GM18507 (cell line): ENCODE results near the gene KCNS1.

Source experiments
- DNase-seq: peaks from one replicate; pipeline ENCODE4 v3.0.0; 2011; ENCODE audit warnings: low read depth; ENCODE audit not compliant: insufficient read length; ENCODE audit errors: extremely low spot score
- FAIRE-seq: peaks from 2 replicates; lab custom pipeline; 2011; peaks lifted over from hg19 to GRCh38; lab: Jason Lieb, UNC

KCNS1 gene

DNA sequence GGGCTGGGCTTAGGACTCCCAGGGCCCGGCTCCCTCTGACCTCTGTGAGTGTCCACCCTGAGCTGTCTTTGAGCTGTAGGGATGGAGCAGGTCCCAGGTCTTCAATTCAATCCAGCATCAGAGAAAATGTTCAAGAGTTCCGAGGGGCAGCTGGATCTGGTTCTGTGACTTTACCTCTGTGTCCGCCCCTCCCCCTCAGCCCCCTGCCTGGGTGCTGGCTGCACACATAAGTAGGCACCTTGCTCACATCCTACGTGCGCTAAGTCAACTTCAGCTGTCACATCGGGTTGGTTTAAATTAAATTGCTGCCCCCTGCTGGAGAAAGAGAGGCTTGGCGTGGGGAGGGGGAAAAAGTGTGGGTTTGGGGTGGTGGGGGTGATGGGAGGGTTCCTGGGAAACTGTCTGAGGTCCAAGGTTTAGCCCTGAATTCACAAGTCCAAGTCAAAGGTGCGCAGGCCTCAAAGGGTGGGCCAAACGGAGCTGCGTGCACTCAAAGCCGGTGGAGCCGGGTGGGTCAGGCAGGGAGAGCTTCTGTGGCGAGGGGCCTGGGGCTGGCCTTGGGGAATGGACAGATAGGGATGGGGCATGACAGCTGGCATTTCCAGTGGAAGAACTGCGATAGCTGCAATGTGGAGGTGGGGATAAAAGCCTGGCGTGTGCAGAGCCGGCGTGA, 11.0 kb upstream of the KCNS1 start:
- DNase-seq (no peak), FAIRE-seq (no peak)

DNA sequence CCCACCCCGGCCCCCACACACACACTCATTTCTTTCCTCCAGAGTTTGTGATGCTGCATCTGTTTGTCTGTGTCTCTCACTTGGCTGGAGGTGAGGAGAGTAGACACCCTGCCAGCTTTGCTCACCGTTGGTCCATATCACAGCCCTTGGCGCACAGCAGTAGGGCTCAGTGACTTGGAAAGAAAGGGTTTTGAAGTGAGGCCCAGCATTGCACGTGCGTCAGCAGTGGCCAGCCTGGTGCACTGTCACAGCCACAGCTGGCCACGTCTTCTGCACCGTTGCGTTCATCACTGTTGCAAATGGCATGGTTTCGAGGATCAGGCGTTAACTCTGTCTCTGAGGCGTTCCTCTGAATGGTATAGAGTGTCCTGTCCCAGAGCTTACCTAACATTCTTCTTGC, 10.4 kb upstream of the KCNS1 start:
- no peak for DNase-seq
- no peak for FAIRE-seq

DNA sequence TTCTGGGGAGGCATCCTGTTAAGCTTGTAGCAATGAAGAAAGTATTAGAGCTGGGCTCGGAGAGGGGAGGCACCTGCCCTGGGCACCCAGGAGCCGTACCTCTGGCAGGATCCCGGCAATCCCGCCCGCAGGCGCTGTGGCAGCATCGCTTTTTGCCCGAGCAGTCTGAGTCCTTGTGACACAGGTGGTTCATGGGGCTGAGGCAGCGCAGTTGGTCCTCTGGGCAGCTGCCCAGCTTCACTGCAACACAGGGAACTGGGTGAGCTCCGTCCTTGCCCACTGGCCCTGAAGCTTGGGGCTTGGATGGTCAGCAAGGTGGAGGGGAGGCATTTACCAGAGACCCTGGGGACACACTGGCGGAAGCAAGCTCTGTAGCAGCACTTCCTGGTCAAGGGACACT, 9.4 kb upstream of the KCNS1 start:
- FAIRE-seq (no peak), DNase-seq (no peak)

DNA sequence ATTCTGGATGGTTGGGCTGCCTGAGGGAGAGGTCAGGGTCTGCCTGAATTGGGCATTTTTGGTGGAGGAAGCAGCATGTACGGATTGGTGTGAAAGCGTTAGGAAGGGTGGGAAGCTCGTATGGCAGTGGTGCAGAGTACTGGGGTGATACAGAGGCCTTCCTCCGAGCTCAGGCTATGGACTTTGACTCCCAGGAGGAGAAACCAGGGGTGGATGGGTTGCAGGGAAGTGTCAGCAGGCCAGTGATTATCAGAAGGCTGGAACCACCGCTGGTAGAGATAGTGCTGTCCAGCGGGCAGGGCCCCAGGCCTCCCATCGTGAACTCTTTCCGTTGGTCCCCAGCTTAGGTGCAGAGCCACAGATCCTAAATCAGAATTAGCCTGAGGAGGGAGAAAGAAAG, 8.7 kb upstream of the KCNS1 start:
- FAIRE-seq (no peak), DNase-seq (no peak)

DNA sequence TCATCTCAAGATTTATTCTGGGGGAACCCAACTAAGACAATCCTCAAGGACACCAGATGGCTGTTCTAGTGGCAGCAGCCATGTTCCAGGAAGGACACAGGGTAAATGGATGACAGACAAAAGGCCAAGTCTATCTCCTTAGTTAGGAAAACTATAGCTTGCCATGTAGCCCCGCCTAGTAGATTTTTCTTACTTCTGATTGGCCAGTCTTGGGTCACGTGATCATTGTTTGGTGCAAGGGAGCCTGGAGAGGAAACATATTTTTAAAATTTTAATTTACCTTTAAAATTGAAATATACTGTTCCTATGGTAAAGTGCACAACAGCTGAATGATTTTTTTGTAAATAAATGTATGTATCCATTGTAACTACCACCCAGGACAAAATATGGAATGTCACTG, 4.4 kb upstream of the KCNS1 start:
- FAIRE-seq = no peak
- DNase-seq = no peak

DNA sequence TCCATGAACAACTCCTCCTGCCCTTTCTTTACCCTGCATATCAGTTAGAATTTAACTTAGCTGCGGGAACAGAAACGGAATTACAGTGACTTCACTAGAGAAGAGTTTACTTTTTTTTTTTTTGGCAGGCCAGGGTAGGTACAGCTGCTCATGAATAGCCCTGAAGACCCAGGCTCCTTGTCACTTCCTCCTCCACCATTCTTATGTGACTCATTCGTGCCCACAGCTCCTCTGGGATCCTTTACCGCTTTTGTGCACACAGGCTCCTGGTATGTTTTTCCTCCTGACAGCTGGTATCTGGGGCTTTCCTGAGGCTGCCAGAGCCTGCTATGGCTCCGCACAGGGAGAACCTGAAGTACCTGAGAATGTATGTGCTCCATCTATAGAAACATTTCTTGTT, 3.9 kb upstream of the KCNS1 start:
- no peak for FAIRE-seq
- no peak for DNase-seq

DNA sequence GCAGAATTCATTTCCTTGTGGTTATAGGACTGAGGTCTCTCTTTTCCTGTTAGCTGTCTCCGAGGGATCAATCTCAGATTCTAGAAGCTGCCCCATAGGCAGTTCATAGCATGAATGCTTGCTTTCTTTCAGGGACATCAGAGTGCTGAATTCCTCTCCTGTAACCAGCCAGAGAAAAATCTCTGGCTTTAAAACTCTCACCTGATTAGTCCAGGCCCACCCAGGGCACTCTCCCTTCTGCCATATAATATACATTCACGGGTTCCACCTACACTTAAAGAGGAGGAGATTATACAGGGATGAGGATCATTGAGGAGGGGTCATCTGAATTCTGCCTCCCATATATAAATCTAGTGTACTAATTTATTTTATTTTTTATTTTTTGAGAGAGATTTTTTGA, 2.1 kb upstream of the KCNS1 start:
- DNase-seq (no peak), FAIRE-seq (no peak)

DNA sequence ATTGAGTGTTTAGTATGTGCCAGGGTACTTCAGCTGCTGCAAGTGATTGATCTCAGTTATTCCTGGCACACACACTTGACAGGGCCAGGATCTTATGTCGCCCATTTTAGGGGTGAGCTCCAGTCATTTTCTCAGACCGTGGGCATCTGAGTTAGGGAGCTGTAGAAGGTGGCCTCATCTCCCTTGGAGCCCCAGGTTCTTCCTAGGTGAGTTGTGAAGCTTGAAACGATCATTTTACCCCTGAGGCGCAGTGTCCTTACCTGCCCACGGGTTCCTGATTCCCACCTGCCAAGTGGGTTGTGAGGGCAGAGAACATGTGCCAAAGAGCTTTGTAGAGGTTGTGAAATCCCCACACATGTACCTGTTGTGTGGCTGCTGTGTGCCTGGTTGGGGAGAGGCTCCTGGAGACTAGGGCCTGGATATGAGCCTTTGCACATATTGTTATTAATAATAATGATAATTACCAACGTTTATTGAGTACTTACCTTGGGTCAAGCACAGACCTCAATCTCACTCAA, 465 bp upstream of the KCNS1 start:
- DNase-seq (no peak), FAIRE-seq (no peak)

DNA sequence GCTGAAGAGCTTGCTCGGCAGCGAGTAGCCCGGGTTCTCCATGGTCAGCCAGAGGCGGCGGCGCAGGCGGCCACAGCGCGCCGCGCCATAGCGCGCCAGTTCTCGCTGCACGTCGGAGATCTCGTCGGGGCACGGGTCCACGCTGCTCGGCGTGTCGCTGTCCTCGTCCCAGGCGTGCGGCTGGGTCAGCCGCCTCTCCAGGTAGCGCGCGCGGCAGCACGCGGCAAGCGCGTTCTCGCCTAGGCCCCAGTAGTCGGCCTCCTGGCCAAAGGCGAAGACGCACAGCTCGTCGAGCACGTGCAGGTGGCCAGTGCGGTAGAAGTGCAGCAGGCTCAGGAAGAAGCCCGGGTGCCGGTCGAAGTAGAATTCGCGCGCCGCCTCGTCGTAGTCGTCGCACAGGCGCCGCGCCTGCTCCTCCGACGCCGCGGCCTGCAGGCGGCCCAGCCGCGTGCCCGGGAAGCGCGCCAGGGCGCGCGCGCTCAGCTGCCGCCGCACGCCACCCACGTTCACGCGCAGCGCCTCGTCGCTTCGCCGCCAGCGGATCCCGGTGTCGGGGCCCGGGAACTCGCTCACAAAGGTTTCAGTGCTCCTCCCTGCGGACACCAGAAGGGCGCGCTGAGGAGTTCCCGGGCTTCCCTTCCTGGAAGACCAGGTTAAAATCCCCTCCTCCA, 2.7 kb downstream of the KCNS1 start:
- DNase-seq (no peak), FAIRE-seq (no peak)

DNA sequence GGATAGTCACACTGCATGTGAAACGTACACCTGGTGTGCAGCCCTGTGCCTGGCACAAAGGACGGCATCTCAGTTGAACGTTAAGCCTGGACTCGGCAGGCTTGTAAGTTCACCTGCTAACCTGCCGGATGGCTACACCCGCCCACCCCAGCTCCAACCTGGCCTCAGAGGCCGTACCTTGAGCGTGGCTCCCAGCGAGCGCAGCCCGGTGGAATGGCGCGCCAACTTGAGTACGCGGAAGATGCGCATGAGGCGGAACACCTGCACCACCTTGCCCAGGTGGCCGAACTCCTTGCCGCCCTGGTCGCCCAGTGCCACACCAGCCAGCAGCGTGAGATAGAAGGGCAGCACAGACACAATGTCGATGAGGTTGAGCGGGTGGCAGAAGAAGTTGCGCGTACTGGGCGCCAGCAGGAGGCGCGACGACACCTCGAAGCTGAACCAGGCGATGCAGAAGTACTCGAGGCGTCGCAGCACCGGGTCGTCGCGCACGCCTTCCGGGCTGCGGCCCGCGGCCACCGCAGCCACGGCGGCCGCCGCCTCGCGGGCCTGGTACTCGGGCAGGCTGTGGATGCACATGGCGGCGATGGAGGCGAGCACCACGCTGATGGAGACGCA, 3.3 kb downstream of the KCNS1 start:
- DNase-seq (no peak), FAIRE-seq (no peak)

DNA sequence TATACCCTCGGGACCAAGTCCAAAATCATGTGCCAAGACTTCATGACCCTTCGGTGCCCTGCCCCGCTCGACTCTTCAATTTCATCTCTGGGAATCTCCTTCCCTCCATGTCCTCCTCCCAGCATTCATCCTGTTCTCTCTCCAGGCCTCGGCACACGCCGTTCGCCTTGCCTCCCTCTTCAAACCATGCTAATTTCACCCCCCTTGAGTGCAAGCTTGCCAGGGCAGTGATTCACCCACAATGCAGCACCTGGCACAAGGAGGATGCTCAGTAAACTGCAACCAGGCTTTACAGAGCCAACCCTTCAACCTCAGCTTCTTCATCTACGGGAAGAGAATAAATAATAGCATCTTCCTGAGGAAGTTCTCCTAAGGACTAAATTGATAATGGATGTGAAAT, 4.1 kb downstream of the KCNS1 start:
- no peak for FAIRE-seq
- no peak for DNase-seq

DNA sequence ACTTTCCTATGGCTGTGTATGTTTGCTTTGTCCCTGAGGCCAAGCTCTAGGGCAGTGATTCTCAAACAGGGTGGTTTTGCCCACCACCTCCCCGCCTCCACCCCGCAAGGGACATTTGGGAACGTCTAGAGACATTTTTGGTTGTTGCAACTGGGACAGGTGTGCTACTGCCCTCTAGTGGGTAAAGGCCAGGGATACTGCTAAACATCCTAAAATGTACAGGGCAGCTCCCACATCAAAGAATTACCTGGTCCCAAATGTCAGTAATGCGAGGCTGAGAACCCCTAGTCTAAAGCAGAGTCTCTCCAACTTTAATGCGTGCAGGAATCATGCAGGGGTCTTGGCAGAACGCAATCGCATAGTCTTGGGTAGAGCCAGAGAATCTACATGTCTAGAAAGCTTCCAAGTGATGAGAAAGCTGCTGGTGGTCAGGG, 5.1 kb downstream of the KCNS1 start:
- DNase-seq = peak; percentile 25
- FAIRE-seq = peak; percentile 81

DNA sequence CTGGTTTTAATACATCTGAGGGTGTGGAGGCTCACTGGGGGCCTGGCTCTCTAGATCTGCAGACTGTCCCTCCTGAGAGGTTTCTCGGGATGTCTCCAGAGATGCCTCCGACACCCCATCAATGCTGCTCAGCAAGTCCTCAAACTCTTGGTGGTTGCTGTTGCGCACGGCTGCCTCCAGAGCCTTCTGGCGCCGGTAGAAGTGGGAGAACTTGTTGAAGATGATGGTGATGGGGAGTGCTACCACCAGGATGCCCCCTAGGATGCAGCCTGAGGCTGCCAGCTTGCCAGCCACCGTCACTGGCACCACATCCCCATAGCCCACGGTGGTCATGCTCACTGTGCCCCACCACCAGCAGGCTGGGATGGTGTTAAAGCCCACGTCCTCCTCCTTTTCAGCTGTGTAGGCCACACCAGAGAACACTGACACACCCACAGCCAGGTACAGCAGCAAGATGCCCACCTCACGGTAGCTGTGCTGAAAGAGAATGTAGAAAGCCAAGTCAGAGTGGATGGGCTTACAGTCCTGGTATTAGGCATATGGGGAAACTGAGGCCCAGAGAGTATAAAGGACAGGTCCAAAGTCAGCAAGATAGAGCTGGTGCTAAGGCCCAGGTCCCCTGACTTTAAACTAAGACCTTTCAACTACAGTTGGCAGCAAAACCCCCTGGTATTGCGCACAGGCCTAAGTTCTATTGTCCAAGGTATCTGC, 5.9 kb downstream of the KCNS1 start:
- no peak for FAIRE-seq
- no peak for DNase-seq

DNA sequence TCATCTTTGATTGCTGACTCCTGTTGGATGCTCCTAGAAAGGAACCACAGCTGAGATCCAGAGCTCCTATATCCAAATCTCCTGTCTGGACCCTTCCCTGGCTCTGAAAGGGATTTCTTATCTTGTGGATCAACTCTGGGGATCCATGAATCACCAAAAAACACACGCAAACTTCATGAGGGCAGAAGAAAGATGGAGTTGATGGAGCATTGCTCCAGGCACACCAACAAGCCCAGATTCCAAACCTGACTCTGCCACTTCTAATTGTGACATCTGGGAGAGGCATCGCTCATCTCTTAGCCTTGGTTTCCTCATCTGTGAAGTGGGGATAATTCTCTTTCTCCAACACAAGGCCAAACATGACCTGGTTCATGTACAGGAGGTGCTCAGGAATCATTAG, 6.7 kb downstream of the KCNS1 start:
- no peak for FAIRE-seq
- DNase-seq = no peak

DNA sequence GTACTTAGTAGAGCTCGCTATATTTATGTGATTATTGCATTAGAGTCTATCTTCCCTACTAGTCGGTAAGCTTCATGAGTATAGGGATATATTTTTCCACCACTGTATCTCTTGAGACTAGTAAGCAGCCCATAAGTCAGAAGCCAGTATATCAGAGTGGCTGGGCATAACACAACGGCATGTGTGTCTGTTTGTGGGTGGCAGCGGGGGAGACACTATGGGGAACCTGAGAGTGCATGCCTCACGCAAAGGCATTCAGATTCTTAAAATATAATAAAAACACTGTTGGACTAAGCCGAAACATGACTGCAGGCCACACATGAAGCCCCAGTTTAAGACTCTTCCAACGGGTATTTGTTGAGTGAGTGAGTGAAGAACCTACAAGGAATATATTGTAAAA, 8.0 kb downstream of the KCNS1 start:
- FAIRE-seq (no peak), DNase-seq (no peak)

DNA sequence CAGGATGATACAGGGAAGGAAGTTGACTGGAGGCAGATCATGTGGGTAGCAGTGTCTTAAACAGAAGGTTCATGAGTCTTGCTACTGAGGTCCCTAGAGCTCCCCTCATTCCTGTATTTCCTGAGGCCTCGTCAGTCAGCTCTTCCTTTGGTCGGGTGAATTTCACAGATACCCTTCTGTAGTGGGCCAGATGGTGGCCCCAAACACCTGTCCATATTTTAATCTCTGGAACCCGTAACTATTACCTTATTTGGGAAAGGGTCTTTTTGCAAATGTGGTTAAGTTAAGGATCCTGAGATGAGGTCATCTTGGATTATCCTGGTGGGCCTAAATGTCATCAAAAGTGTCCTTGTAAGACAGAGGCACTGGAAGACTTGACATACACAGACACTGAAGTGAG, 9.6 kb downstream of the KCNS1 start:
- DNase-seq = no peak
- no peak for FAIRE-seq

DNA sequence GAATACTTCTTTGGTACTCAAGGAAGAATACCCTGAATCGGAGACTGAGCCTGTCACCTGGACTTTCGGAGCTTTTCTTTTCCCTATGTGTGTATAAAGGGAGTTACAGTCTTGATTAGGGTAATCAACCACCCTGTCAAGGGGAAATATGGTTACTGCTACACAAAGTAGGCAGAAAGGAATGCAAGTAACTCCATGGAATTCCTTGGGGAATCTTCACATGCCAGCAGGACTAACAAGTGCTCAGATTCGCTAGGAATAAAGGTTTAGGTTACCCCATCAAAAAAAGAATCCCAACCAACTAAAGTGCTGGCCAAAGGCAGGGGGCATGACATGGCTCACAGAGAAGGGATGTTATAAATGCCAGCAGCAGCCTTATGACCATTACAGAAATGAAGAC, 10.4 kb downstream of the KCNS1 start:
- no peak for FAIRE-seq
- DNase-seq = no peak

DNA sequence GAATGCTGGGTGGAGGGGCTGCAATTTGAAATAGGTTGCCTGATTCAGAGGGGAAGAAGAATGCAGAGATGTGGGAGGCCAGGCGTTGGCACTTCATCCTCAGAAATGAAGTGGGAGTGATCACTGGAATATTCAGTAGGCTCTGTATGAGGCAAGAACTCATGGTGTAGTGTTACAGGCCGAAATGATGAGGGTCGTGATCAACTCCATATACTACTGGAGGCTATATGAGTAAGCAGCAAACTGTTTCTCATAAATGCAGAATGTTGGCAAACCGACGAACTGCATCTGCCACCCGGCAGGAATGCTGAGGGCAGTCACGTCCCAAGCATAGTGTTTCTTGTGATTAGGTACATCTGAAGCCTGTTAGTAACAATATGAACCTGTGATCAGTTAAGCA, 12.7 kb downstream of the KCNS1 start:
- FAIRE-seq (no peak), DNase-seq (no peak)

DNA sequence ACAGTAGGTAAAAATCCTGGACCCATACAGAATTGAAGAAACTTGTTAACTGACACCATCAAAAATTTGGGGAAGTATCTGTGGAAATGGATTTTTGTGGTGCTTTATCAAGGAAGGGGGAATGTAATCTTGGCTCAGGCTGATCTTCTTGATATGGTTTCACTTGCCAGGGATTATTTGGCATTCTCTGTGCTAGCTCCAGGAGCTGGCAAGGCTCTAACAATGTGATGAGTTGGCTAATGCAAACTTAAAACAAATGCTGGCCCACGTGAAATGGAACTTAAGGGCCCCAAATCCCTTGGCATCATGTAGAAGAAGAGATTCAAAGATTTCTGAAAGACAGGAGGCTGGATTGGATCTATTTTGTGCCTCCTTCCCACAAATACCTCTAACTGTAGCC, 13.1 kb downstream of the KCNS1 start:
- FAIRE-seq (no peak), DNase-seq (no peak)

DNA sequence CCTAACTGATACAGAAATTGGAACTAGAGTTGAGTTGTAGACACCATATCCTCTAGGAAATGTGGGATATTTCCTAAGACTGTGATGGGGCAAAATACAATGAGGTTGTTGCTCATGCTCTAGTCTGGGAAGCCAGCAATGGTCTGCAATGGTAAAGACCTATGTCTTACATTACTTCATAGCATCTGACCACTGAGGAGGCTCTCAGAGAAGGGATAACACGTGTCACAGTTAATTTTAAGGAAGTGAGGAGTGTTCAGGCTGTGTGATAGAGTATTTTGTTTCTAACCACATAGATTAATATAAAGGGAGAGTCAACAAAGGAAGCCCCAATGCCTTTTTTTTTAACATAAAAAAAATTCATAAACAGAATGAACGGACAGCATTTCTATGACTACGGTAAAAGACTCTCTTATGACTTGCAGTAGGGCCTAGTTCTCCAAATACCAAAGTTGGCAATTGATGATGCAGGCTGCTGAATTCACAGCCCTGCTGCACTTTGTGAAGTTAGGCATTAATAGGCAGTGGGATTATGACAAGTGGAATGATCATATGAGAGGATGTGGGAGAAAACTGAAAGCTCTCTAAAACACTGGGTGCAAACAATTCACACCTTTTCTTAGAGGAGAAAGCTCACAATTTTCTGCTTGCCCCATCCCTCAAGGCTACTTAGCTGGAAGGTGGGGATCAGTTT, 13.7 kb downstream of the KCNS1 start:
- DNase-seq (no peak), FAIRE-seq (no peak)
